Thyroid gland (tissue), 4 donors: ENCODE data around the gene EHMT1.

Experiments
- POLR2A ChIP-seq, 2 donors: fragments of 450-650 bp; IDR thresholded peaks; one replicate each; pipeline ENCODE4 v1.6.1; 2017; ENCODE audit warnings: antibody characterized with exemption in 2 of 2, mild to moderate bottlenecking in 2 of 2, moderate library complexity in 1 of 2
- TF ChIP-seq, protein P1 (sequence below), 6 experiments: fragments of 200-600 bp in 3 of 6; fragments of 450-650 bp in 3 of 6; sonication (generic) in 3 of 6; IDR thresholded peaks; one replicate each; pipeline ENCODE4 v1.5.1; 2016 to 2019; ENCODE audit warnings: antibody characterized with exemption in 6 of 6, mild to moderate bottlenecking in 2 of 6, inconsistent platforms in 1 of 6, moderate library complexity in 1 of 6

- TF ChIP-seq, protein P1, sequence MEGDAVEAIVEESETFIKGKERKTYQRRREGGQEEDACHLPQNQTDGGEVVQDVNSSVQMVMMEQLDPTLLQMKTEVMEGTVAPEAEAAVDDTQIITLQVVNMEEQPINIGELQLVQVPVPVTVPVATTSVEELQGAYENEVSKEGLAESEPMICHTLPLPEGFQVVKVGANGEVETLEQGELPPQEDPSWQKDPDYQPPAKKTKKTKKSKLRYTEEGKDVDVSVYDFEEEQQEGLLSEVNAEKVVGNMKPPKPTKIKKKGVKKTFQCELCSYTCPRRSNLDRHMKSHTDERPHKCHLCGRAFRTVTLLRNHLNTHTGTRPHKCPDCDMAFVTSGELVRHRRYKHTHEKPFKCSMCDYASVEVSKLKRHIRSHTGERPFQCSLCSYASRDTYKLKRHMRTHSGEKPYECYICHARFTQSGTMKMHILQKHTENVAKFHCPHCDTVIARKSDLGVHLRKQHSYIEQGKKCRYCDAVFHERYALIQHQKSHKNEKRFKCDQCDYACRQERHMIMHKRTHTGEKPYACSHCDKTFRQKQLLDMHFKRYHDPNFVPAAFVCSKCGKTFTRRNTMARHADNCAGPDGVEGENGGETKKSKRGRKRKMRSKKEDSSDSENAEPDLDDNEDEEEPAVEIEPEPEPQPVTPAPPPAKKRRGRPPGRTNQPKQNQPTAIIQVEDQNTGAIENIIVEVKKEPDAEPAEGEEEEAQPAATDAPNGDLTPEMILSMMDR (IDR thresholded peaks at IDR 0.05): no peak
- no peak for TF ChIP-seq POLR2A (IDR thresholded peaks at IDR 0.05)
These were observed 218.0 kb downstream of the EHMT1 start for GRCh38 chr9:137836831-137837241.
